K562 (cell line): ENCODE data around the gene TAL1. TPM values are rescaled to one million over a fixed set of nuclear protein-coding genes. Genes with fewer than 3 reads are reported as not detected.
A peak's percentile ranks its signal among the peaks of the same experiment; 100 is the strongest.

Source experiments
- ARID1B ChIP-seq: fragments of 450-650 bp; IDR thresholded peaks from 2 replicates; pipeline ENCODE4 v1.6.1; 2016; ENCODE audit warnings: antibody characterized with exemption, mild to moderate bottlenecking, inconsistent platforms
- E2F3 ChIP-seq: fragments of 250-450 bp; sonication (Bioruptor Pico); IDR thresholded peaks from 2 replicates; pipeline ENCODE4 v1.4.0; 2020; ENCODE audit warnings: mild to moderate bottlenecking
- ERF ChIP-seq: fragments of 450-650 bp; formaldehyde crosslinking; IDR thresholded peaks from 2 replicates; pipeline ENCODE4 v1.4.0; 2020; ENCODE audit warnings: mild to moderate bottlenecking, mixed read lengths
- HOXB6 ChIP-seq: fragments of 250-450 bp; sonication (Bioruptor Pico); IDR thresholded peaks from 2 replicates; pipeline ENCODE4 v1.5.1; 2022; ENCODE audit warnings: mild to moderate bottlenecking, borderline replicate concordance
- NFE2 ChIP-seq: IDR thresholded peaks from 2 replicates; pipeline ENCODE4 v1.6.1; 2014; ENCODE audit warnings: antibody characterized with exemption, low read depth
- SIN3B ChIP-seq: fragments of 450-650 bp; IDR thresholded peaks from 2 replicates; pipeline ENCODE4 v1.6.1; 2017; ENCODE audit warnings: low read depth, mild to moderate bottlenecking, moderate library complexity
- SP2 ChIP-seq: IDR thresholded peaks from 2 replicates; pipeline ENCODE4 v1.6.1; 2011; ENCODE audit warnings: mild to moderate bottlenecking, low read depth, low read length, moderate library complexity; ENCODE audit not compliant: poor library complexity, severe bottlenecking; ENCODE audit errors: extremely low read depth
- TEAD2 ChIP-seq: fragments of 450-650 bp; IDR thresholded peaks from 2 replicates; pipeline ENCODE4 v1.6.1; 2016; ENCODE audit warnings: missing genetic modification characterization, control low read depth, missing compliant biosample characterization
- TOE1 ChIP-seq, 2 experiments: fragments of 450-650 bp in 1 of 2; sonication (generic) in 1 of 2; formaldehyde crosslinking in 1 of 2; IDR thresholded peaks; 2 replicates each; pipeline versions ENCODE4 v1.7.1 to v1.8.0; 2016 to 2022; ENCODE audit warnings: borderline replicate concordance in 2 of 2, mild to moderate bottlenecking in 2 of 2, antibody characterized with exemption in 1 of 2, inconsistent platforms in 1 of 2, low read depth in 1 of 2, missing genetic modification reagents in 1 of 2, moderate library complexity in 1 of 2
- ZC3H4 ChIP-seq: sonication (generic); formaldehyde crosslinking; IDR thresholded peaks from 2 replicates; pipeline ENCODE4 v1.9.0; 2021; ENCODE audit warnings: missing genetic modification reagents, borderline replicate concordance
- ZFX ChIP-seq: sonication (generic); formaldehyde crosslinking; IDR thresholded peaks from 2 replicates; pipeline ENCODE4 v1.8.0; 2022; ENCODE audit warnings: mild to moderate bottlenecking, missing genetic modification reagents, moderate library complexity
- ZNF445 ChIP-seq: fragments of 250-450 bp; sonication (Bioruptor Pico); IDR thresholded peaks from 2 replicates; pipeline ENCODE4 v1.4.0; 2020; ENCODE audit warnings: low read depth, mild to moderate bottlenecking, moderate library complexity
- ZNF644 ChIP-seq: fragments of 200-800 bp; sonication (Bioruptor generic); IDR thresholded peaks from 2 replicates; pipeline ENCODE4 v1.6.1; 2016; ENCODE audit warnings: low read depth, missing genetic modification characterization, missing compliant biosample characterization
- ZNF668 ChIP-seq: fragments of 250-450 bp; sonication (Bioruptor Pico); IDR thresholded peaks from 2 replicates; pipeline ENCODE4 v1.8.0; 2022; ENCODE audit warnings: mild to moderate bottlenecking, inconsistent platforms
- ZNF699 ChIP-seq: fragments of 250-450 bp; sonication (Bioruptor Pico); IDR thresholded peaks from 2 replicates; pipeline ENCODE4 v1.8.0; 2021; ENCODE audit warnings: mild to moderate bottlenecking, moderate library complexity; ENCODE audit not compliant: insufficient replicate concordance
- ZNF830 ChIP-seq: fragments of 250-450 bp; sonication (Bioruptor Pico); IDR thresholded peaks from 2 replicates; pipeline ENCODE4 v1.5.0; 2021; ENCODE audit warnings: mild to moderate bottlenecking
- polyA plus RNA-seq, 8 experiments: library from polyadenylated mRNA; depleted of rRNA in 4 of 8; stranded (reverse) in 5 of 8; unstranded in 3 of 8; fragments of >200 nt; fragmentation: Nextera tagmentation in 2 of 8; fragmentation: Illumina TruSeq in 1 of 8; extraction: Ambion mirVana in 2 of 8; extraction: Trizol in 1 of 8; gene quantifications; 2 replicates each; pipeline versions ENCODE4 v1.2.1 to v1.2.3, GENCODE V29; 2011 to 2014; ENCODE audit warnings: inconsistent platforms in 1 of 8, missing spikeins in 1 of 8
- total RNA-seq, 7 experiments: library from RNA; depleted of rRNA in 6 of 7; stranded (reverse); fragments of >200 nt in 6 of 7; fragmentation: Illumina TruSeq in 2 of 7; extraction: Trizol in 2 of 7; gene quantifications; 2 replicates each; pipeline versions ENCODE4 v1.2.1 to v1.2.3, GENCODE V29; 2011 to 2021; ENCODE audit warnings: low replicate concordance in 1 of 7
- TF ChIP-seq, protein P1 (sequence below): fragments of 450-650 bp; formaldehyde crosslinking; IDR thresholded peaks from 2 replicates; pipeline ENCODE4 v1.4.0; 2022; ENCODE audit warnings: missing genetic modification characterization
- TF ChIP-seq, protein P2 (sequence below): fragments of 250-450 bp; sonication (Bioruptor Pico); IDR thresholded peaks from 2 replicates; pipeline ENCODE4 v1.4.0; 2020; ENCODE audit warnings: mild to moderate bottlenecking, moderate library complexity, borderline replicate concordance
- TF ChIP-seq, protein P3 (sequence below): fragments of 450-650 bp; formaldehyde crosslinking; IDR thresholded peaks from 2 replicates; pipeline ENCODE4 v1.4.0; 2020; ENCODE audit warnings: mild to moderate bottlenecking, moderate library complexity
- TF ChIP-seq, protein P4 (sequence below): sonication (generic); formaldehyde crosslinking; IDR thresholded peaks from 2 replicates; pipeline ENCODE4 v1.8.1; 2023; ENCODE audit warnings: mild to moderate bottlenecking, missing genetic modification reagents

Gene TAL1
- total and polyA plus RNA-seq, 9 of the 15 experiments (the other 6 are each of a cell fraction or from before 2014, with no cell fraction given), result 18.5 to 106 (median 59.7) TPM

DNA sequence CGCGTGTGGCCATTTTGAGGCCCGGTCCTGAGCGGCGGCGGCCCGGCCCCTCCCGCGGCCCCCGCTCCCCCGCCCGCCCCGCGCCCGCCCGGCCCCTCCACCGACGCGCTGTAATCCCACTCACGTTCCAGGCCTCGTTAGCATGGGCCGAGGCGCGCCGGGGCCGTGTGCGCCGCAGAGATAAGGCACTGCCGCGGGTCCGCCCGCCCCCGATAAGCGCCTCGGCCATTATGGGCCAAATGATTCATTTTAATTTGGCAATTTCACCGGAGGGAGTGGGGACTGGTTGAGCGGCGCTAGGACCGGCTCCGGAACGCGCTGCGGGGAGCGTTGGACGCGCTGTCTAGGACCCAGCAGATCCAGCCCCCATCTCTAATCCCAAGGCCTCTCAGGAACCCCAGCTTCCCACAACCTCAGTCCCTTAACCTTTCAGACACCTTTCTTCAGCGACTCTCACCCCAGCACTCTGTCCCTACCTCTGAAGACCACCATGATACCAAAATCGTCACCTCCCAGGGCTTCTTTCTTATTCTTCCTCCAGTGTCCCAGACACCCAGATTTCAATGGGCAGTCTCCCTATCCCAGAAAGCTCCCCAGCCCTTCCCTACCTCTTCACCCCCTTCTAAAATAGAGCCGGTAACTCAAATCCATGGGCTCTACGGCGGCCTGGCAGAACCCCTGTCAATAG is at the start of gene TAL1 (continued):
- TF ChIP-seq, protein P1, sequence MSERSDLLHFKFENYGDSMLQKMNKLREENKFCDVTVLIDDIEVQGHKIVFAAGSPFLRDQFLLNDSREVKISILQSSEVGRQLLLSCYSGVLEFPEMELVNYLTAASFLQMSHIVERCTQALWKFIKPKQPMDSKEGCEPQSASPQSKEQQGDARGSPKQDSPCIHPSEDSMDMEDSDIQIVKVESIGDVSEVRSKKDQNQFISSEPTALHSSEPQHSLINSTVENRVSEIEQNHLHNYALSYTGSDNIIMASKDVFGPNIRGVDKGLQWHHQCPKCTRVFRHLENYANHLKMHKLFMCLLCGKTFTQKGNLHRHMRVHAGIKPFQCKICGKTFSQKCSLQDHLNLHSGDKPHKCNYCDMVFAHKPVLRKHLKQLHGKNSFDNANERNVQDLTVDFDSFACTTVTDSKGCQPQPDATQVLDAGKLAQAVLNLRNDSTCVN (CRISPR knock-in tag), result no peak
- TF ChIP-seq NFE2 (no peak; the same call in 1 of the 2 replicates), ZNF445 (CRISPR knock-in tag) (no peak), ERF (CRISPR knock-in tag) (no peak), ZFX (CRISPR knock-in tag) (no peak), ARID1B (peak; percentile 100), ZNF699 (no peak), HOXB6 (CRISPR knock-in tag) (no peak), SIN3B (0 out of 2 replicates have a peak, but pooled peaks have one; percentile 29), ZNF830 (CRISPR knock-in tag) (no peak), SP2 (no peak), ZC3H4 (no peak), ZNF644 (tag) (peak; percentile 86; the same call in 1 of the 2 replicates), TEAD2 (no peak), E2F3 (CRISPR knock-in tag) (no peak), ZNF668 (CRISPR knock-in tag) (no peak), TOE1 (IDR thresholded peaks at IDR 0.05; ENCODE audit: borderline replicate concordance) (peak; percentile 78; the same call in 1 of the 2 replicates), TOE1 (CRISPR knock-in tag; IDR thresholded peaks at IDR 0.05; ENCODE audit: borderline replicate concordance, low read depth) (no peak)
- TF ChIP-seq, protein P2, sequence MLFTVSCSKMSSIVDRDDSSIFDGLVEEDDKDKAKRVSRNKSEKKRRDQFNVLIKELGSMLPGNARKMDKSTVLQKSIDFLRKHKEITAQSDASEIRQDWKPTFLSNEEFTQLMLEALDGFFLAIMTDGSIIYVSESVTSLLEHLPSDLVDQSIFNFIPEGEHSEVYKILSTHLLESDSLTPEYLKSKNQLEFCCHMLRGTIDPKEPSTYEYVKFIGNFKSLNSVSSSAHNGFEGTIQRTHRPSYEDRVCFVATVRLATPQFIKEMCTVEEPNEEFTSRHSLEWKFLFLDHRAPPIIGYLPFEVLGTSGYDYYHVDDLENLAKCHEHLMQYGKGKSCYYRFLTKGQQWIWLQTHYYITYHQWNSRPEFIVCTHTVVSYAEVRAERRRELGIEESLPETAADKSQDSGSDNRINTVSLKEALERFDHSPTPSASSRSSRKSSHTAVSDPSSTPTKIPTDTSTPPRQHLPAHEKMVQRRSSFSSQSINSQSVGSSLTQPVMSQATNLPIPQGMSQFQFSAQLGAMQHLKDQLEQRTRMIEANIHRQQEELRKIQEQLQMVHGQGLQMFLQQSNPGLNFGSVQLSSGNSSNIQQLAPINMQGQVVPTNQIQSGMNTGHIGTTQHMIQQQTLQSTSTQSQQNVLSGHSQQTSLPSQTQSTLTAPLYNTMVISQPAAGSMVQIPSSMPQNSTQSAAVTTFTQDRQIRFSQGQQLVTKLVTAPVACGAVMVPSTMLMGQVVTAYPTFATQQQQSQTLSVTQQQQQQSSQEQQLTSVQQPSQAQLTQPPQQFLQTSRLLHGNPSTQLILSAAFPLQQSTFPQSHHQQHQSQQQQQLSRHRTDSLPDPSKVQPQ (CRISPR knock-in tag), result no peak; the same call in 1 of the 2 replicates
- TF ChIP-seq, protein P3, sequence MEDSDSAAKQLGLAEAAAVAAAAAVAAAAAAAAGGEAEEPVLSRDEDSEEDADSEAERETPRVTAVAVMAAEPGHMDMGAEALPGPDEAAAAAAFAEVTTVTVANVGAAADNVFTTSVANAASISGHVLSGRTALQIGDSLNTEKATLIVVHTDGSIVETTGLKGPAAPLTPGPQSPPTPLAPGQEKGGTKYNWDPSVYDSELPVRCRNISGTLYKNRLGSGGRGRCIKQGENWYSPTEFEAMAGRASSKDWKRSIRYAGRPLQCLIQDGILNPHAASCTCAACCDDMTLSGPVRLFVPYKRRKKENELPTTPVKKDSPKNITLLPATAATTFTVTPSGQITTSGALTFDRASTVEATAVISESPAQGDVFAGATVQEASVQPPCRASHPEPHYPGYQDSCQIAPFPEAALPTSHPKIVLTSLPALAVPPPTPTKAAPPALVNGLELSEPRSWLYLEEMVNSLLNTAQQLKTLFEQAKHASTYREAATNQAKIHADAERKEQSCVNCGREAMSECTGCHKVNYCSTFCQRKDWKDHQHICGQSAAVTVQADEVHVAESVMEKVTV (CRISPR knock-in tag), result no peak
- TF ChIP-seq, protein P4, sequence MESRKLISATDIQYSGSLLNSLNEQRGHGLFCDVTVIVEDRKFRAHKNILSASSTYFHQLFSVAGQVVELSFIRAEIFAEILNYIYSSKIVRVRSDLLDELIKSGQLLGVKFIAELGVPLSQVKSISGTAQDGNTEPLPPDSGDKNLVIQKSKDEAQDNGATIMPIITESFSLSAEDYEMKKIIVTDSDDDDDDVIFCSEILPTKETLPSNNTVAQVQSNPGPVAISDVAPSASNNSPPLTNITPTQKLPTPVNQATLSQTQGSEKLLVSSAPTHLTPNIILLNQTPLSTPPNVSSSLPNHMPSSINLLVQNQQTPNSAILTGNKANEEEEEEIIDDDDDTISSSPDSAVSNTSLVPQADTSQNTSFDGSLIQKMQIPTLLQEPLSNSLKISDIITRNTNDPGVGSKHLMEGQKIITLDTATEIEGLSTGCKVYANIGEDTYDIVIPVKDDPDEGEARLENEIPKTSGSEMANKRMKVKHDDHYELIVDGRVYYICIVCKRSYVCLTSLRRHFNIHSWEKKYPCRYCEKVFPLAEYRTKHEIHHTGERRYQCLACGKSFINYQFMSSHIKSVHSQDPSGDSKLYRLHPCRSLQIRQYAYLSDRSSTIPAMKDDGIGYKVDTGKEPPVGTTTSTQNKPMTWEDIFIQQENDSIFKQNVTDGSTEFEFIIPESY (CRISPR knock-in tag), result peak; percentile 30; the same call in 1 of the 2 replicates
